HG03039 (cell line): Measurements from ENCODE around the gene ATF4.
A peak's percentile ranks its signal among the peaks of the same experiment; 100 is the strongest.
"Not testable (repeated sequence)": the region's sequence is repeated elsewhere in the genome, so short reads cannot be mapped to it uniquely, and the experiment has no call there.

Source experiments
- ATAC-seq: cut with Tn5 transposase; IDR thresholded peaks from one replicate; pipeline ENCODE4 v1.9.1; 2021; ENCODE audit warnings: mild to moderate bottlenecking, moderate library complexity; ENCODE audit not compliant: unreplicated experiment

ATF4 gene

DNA sequence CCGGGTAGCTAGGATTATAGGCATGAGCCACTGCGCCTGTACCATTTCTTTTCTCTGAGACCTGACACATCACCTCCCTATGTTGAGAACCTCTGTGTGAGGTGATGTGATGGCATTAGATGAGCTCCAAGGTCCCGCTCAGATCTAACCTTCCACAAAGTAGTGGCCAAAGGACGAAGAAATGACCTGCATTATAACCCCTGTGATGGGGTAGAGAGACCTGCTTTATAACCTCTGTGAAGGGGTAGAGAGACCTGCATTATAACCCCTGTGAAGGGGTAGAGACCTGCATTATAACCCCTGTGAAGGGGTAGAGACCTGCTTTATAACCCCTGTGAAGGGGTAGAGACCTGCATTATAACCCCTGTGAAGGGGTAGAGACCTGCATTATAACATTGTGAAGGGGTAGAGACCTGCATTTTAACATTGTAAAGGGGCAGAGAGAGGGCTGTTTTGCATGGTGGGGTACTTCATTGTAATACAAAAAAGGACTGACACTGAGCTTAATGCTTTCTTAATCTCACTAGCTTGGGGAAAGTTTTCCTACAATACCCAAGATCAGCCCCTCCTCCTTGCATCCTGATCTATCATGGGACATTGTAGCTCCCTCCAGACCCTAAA, 9.7 kb upstream of the ATF4 start:
- ATAC-seq = no peak

DNA sequence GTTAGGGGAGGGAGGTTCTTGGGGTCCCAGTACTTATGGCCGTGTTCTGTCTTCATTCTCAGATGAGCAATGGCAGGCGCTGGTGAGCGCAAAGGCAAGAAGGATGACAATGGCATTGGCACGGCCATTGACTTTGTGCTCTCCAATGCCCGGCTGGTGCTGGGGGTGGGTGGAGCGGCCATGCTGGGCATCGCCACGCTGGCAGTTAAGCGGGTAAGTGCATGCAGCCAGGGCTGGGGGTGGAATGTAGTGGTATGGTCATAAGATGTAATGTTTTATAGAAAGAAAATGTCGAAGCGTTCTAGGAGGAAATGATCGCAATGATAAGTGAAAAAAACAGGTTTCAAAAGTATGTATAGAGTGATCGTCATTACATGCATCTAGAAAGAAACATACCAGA, 9.1 kb upstream of the ATF4 start:
- no peak for ATAC-seq

DNA sequence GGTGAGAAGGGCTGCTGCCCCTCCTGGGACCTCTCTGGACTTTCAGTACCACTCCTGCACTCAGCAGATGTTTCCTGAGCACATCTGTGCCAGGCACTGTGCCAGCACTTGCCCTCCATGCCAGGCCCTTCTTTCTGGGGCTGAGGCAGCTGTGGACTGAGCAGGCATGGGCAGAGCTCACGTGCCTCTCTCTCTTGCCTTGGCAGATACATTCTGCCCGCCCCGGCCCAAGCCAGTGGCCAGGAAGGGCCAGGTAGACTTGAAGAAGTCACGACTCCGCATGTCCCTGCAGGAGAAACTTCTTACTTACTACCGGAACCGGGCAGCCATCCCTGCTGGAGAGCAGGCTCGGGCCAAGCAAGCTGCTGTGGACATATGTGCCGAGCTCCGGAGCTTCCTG, 8.3 kb upstream of the ATF4 start:
- no peak for ATAC-seq

DNA sequence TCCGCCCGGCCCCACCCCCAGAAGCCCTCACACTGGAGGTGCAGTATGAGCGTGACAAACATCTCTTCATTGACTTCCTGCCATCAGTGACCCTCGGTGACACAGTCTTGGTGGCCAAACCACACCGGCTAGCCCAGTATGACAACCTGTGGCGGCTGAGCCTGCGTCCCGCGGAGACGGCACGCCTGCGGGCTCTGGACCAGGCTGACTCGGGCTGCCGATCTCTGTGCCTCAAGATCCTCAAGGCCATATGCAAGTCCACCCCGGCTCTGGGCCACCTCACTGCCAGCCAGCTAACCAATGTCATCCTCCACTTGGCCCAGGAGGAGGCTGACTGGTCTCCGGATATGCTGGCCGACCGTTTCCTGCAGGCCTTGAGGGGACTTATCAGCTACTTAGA, 6.6 kb upstream of the ATF4 start:
- no peak for ATAC-seq

DNA sequence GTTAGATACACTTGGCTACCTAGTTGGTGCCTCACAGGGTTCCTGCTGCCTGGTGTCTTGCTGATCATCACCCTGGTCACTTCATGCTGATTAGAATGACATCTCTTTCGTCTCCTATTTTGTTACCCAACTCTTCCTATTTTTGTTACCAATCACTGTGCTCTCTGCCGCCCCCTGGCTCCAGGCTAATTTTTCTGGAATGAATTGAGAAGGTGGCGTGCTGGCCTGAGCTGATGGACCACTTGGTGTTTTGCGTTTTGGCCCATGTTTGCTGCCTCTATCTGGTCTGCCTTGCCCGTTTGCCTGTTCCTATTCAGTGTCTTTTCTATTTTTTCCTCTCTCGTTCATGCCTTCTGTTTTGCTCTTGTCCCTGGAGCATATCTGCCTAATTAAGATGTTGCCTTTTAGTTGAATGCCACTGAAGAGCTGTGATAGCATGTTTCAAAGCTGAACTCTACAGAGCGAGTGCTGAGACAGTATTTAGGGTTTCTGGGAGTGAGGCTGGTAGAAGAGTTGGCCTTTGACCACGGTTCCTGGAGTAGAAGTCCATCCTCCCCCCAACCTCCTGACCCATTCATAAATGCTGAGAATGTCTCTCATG, 5.9 kb upstream of the ATF4 start:
- ATAC-seq = no peak

DNA sequence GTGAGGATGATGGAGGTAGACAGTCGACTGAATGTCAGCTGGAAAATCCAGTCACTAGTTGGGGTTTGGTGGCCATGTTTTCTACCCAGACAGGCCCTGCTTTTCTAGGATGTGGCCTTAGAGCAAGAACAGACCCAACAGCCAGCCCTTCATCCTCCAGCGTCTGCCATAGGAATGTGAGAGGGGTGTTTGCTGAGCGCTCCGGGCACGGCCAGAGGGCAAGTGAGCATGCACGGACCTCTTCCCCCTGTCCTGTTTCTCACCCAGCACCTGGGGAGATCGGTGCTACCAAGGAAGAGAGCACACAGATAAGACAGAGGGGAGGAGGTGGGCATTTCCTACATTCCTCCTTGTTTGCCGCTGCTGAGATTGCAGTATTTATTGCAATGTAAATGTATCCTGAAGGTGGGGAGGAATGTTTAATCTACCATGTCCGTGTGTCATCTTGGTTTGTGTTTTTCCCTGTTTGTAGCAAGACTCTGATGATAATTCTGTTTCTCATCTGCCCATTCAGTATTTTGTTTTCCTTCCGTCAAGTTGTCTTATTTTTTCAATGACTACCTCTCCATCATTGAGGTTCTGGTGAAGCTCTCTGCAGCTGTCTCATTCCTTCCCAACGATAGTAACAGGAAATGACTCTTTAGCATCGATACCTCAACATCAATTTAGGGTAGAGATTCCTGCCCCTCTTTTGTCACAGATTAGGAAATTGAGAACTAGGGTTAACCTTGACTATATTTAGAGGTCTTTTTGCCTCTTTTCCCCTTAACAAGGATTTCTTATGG, 4.9 kb upstream of the ATF4 start:
- ATAC-seq = no peak

DNA sequence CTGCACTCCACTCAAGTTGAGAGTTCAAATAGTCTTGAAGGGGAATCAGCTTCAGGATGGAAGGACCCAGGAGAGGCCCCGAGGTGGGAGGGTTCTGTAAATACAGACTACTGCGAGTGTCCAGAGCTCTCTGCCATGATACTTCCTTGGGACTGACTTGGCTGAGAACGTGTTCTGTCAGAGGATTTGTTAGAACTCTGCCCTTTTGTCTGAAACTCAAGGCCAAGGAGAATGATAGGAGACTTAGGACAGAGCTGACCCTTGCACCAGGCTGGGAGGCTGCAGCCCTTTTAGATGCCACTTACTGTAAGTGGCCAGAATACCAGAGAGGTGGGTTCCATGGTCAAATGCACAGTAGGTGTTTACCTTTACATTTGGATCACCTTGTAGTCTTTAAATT, 2.9 kb upstream of the ATF4 start:
- no peak for ATAC-seq

DNA sequence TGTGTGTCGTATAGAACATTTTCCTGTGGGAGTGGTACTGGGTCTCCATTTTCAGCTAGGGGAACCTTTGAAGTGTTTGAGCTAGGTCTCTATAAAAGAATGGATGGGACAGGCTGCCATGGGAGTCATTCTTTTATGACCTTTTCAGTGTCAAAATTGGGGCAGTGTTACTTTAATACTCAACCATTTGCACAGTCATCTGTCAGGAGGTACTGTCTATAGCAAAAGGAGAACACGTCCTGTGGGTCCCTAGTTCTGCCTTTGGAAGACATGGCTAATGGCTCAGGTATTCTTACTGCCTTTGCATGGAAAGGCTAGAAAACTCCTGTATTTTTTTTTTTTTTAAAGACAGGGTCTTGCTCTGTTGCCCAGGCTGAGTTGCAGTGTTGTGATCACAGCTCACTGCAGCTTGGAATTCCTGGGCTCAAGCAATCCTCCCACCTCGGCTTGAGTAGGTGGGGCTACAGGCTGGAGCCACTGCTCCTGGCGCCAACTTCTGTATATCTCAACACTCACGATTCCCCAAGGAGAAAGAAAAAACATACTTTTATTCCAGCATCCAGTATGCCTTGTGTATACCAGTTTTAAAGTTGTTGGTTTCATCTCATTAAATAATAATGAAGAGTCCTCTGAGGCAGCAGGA, 2.1 kb upstream of the ATF4 start:
- ATAC-seq = no peak

DNA sequence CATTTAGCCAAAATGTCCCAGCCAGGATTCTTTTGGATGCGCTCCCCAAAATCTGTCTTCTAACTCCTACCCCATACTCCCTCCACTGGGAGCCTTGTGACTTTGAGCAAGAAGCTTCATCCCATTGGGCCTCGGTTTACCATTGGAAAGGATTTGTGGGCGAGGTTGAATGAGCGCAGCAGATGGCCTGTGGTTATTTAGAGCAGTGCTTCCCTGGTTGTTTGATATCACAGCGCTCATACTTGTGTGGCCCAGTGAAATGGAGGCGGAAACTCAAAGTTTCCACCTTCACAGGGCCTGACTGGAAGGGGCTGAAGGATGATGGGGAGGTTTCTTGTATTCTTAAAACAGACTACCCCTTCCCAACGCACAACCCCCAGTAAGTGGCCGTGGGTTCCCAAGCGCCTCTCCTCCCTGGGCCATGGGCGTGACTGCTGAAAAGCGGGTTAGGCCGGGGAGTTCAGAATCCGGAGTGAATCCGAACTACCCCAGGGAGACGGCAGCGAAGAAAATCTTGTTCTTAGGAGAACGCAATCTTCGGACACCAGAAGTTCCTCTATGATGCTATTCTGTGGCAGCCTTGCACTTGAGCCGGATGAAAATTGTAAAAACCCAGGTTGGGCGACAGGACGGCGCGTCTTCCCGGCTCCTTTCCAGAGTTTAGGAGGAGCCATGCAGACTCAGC, 1.2 kb upstream of the ATF4 start:
- no peak for ATAC-seq

DNA sequence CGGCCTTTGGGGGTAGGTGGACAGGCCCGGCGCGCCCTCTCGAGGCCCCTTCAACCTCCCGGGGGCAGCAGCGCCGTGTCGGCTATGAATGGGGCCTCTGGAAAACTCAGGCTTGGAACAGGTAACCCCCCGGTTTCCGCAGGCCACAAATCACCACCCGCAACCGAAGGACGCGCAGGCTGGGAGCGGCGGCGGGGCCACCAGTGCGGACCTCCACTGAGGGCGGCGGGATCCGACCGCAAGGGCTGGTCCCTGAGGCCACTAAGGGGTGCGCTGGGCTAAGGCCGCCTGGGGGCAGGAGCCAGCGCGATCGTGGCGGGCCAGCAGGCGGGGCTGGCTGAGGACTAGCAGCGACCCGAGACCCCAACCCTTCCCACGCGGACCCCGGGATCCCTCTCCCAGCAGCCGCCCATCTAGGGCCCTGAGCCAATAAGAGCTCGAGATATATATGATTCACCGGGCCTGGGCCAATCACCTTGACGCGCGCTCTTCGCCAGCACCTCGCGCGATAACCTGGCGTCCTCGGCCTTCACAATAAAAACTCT, 609 bp upstream of the ATF4 start:
- ATAC-seq = peak; percentile 63

DNA sequence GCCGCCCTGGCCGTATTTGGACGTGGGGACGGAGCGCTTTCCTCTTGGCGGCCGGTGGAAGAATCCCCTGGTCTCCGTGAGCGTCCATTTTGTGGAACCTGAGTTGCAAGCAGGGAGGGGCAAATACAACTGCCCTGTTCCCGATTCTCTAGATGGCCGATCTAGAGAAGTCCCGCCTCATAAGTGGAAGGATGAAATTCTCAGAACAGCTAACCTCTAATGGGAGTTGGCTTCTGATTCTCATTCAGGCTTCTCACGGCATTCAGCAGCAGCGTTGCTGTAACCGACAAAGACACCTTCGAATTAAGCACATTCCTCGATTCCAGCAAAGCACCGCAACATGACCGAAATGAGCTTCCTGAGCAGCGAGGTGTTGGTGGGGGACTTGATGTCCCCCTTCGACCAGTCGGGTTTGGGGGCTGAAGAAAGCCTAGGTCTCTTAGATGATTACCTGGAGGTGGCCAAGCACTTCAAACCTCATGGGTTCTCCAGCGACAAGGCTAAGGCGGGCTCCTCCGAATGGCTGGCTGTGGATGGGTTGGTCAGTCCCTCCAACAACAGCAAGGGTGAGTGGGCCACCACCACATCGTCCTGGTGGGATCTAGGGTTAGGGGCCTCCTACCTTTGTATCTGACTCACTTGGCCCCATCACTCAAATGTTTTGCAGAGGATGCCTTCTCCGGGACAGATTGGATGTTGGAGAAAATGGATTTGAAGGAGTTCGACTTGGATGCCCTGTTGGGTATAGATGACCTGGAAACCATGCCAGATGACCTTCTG, 934 bp downstream of the ATF4 start:
- ATAC-seq = not testable (repeated sequence)

DNA sequence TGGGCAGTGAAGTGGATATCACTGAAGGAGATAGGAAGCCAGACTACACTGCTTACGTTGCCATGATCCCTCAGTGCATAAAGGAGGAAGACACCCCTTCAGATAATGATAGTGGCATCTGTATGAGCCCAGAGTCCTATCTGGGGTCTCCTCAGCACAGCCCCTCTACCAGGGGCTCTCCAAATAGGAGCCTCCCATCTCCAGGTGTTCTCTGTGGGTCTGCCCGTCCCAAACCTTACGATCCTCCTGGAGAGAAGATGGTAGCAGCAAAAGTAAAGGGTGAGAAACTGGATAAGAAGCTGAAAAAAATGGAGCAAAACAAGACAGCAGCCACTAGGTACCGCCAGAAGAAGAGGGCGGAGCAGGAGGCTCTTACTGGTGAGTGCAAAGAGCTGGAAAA, 1.7 kb downstream of the ATF4 start:
- ATAC-seq = not testable (repeated sequence)

DNA sequence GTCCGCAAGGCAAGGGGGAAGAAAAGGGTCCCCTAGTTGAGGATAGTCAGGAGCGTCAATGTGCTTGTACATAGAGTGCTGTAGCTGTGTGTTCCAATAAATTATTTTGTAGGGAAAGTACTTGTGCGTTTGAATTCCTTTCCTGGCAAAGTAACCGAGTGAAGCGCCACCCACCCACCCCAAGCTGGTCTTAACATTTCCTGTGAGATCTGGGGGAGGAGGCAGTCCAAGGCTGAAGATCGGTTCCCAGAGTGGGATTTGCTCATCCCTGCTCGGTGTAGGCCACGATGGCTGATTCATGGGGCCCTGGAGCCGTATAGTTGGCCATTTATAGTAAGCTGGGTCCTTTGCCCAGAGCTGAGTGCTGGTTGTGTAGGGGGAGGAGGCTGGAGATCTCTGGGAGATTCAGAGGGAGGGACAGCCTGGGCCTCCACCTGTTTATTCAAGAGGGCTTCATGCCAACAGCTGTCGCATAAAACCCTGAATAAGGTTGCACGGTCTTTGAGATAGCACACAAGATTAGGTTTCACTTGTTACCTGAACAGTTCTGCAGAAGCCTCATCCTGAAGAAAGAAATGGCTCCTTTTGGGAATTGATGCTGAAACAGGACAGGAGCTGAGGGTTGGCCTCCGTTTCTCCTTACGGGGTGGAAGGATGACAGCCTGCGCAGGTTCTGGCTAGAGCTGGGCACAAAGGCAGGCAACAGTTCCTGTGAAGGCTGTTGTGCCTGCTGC, 2.4 kb downstream of the ATF4 start:
- ATAC-seq = no peak

DNA sequence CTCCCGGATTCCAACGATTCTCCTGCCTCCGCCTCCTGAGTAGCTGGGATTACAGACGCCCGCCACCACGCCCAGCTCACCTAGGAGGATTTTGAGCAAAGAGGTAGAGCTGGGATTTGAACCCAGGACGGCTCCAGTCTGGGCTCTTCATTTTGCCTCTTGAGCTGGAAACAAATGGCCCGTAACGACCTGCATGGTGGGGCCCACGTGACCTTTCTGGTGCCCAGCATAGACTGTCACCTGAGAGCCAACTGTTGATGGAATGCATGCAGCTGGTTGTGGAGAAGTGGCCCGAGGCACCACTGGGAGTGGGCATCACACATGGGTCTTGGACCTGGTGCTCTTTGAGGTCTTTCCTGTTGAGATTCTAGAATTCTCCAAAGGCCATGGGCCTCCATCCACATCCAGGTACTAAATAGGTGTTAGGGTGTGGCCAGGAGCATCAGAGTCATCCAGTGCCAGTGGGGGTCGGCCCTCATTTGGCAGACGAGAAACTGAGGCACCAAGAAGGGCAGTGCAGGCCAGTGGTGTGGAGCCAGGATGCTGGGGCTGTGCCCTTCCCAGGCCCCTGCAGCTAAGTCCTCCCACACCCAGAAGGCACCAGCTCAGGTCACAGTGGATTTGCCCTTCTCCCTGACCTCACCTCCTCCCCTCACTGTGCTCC, 3.9 kb downstream of the ATF4 start:
- ATAC-seq = no peak

DNA sequence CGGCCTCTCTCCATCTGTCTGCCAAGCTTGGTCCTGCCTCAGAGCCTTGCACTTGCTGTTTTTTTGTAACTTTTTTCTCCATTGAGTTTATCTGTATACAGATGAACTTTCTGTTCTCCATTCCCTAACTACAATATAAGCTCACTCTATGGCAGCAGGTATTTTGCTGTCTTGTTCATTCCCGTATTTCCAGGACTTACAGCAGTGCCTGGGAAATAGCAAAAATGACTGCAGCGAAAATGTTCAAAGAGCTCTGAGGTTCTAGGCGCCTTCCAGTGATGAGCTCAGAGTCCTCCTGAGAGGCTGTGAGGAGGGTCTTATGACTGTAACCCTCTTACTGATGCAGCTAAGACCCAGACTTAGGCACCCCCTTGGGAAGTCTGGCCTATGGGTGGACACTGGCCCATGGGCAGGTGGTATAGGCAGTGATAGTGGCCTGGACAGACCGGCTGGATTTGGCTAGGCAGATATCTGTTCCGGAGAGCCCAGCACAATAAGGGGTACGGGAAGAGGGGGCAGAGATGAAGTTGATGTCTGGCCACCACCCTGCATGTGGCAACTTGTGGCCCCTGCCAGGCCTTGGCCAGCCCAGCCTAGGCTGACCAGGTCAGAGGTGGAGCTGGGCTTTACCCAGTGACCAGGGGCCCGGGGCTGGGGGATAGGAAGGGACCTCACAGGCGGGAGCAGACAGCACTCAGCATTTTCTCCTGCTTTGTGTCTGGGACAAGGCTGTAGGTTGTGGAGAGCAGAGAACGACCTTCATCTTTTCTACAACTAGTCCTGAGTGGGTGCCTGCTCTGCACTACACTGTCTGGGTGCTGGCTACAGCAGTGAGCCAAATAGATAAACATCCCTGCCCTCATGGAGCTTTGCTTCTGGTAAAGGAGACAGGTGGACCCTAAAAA, 4.6 kb downstream of the ATF4 start:
- ATAC-seq = no peak

DNA sequence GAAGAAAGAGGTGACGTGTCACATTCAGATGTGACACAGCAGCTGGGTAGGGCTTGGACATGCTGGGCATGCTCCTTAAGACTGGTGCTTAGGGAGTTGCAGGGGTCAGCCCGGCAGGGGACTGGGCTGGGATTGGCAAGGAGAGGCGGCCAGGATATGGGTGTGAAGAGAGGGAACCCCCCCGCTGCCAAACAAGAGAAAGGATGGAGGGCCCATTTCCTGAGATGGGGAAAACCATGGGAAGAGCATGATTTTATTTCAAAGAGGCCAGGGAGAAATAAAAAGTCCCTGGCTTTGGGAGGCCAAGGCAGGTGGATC, 5.3 kb downstream of the ATF4 start:
- no peak for ATAC-seq

DNA sequence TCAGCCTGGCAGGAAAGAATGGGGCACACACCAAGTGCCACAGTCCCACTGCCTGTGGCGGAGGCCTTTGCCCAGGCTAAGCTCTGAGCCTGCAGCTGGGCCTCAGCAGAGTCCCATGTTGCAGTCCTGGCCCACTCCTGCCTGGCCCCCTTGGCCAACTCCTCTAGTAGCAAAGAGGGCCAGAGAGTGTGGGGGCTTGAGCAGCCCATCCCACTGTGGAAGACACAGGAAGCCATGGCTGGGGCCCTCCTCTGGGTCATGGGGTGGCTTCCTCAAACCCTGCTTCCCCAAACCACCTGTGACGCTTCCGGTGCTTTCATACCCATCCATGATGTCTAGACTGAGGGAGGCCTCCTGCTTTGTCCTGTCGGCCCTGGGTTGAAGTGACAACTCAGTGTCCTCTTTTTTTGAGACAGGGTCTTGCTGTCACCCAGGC, 6.4 kb downstream of the ATF4 start:
- ATAC-seq = no peak

DNA sequence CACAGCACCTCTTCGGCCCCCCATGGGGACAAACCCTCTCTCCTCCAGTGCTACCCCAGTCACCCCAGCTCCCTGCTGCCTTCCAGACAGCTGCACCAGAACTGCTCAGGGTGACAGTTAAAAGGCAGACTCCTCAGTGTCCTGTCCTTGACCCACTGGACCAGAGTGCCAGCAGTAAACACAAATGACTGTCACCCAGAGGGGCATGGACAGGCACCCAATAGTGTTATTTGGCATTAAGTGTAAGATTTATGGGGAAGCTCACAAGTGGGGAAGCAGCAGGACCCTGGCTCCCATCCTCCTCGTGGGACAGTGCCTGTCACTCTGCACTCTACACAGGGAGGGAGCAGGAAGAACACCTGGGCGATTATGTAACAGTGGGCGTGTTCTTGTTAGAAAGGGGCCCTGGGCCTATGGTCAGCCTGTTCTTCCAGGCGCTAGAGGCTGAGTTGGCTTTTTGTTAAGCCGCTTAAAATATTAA, 7.2 kb downstream of the ATF4 start:
- ATAC-seq = no peak
